Gastroesophageal sphincter (tissue), 4 donors: ENCODE measurements around the gene CTRL. TPM values are rescaled to one million over a fixed set of nuclear protein-coding genes. Genes with fewer than 3 reads are reported as not detected.

Experiments used
- ATAC-seq: fragments of 150-250 bp; one replicate; pipeline ENCODE4 v1.9.1; 2016; ENCODE audit warnings: mild to moderate bottlenecking, moderate library complexity
- H3K27ac ChIP-seq, 4 donors: fragments of 200-600 bp; sonication (generic) in 3 of 4; 1 replicate in 3 of 4; 2 replicates in 1 of 4; pipeline ENCODE4 v1.5.1; 2016 to 2019
- H3K27me3 ChIP-seq: fragments of 200-600 bp; sonication (generic); one replicate; pipeline ENCODE4 v1.5.1; 2019
- H3K36me3 ChIP-seq, 2 donors: fragments of 200-600 bp; sonication (generic); one replicate each; pipeline ENCODE4 v1.5.1; 2019; ENCODE audit warnings: control low read depth in 1 of 2
- H3K4me1 ChIP-seq, 3 donors: fragments of 200-600 bp; sonication (generic); 1 replicate in 2 of 3; 2 replicates in 1 of 3; pipeline ENCODE4 v1.5.1; 2016 to 2019; ENCODE audit warnings: control low read depth in 2 of 3
- H3K4me3 ChIP-seq, 2 donors: fragments of 200-600 bp; sonication (generic); one replicate each; pipeline ENCODE4 v1.5.1; 2019; ENCODE audit warnings: mild to moderate bottlenecking in 1 of 2, moderate library complexity in 1 of 2
- H3K9me3 ChIP-seq, 3 donors: fragments of 200-600 bp; sonication (generic); one replicate each; pipeline ENCODE4 v1.5.1; 2017 to 2019; ENCODE audit warnings: control low read depth in 2 of 3
- EP300 ChIP-seq: sonication (generic); formaldehyde crosslinking; IDR thresholded peaks from one replicate; pipeline ENCODE4 v1.6.1; 2017; ENCODE audit warnings: antibody characterized with exemption, mild to moderate bottlenecking
- POLR2A ChIP-seq, 2 donors: fragments of 450-650 bp; IDR thresholded peaks; one replicate each; pipeline ENCODE4 v1.6.1; 2017; ENCODE audit warnings: antibody characterized with exemption in 2 of 2, mild to moderate bottlenecking in 2 of 2, moderate library complexity in 1 of 2
- POLR2AphosphoS5 ChIP-seq: sonication (generic); formaldehyde crosslinking; IDR thresholded peaks from one replicate; pipeline ENCODE4 v1.6.1; 2017; ENCODE audit warnings: antibody characterized with exemption
- WGBS, 2 donors: methylation state at CpG; one replicate each; pipeline ENCODE4 v1.1.5; 2018; ENCODE audit warnings: low coverage in 1 of 2; 5-methylcytosine and 5-hydroxymethylcytosine counted together
- total RNA-seq, 4 donors: library from RNA; depleted of rRNA; stranded (reverse); fragments of >200 nt; gene quantifications; one replicate each; pipeline ENCODE4 v1.1.0, GENCODE V29; 2016
- TF ChIP-seq, protein P1 (sequence below), 4 experiments: fragments of 200-600 bp in 2 of 4; fragments of 450-650 bp in 2 of 4; sonication (generic) in 1 of 4; IDR thresholded peaks; one replicate each; pipeline ENCODE4 v1.5.1; 2017 to 2019; ENCODE audit warnings: antibody characterized with exemption in 4 of 4, mild to moderate bottlenecking in 2 of 4, moderate library complexity in 2 of 4

Gene CTRL
- total RNA-seq, 4 donors from 2014 or later: 1.2 to 5.0 TPM; not detected in 2

DNA sequence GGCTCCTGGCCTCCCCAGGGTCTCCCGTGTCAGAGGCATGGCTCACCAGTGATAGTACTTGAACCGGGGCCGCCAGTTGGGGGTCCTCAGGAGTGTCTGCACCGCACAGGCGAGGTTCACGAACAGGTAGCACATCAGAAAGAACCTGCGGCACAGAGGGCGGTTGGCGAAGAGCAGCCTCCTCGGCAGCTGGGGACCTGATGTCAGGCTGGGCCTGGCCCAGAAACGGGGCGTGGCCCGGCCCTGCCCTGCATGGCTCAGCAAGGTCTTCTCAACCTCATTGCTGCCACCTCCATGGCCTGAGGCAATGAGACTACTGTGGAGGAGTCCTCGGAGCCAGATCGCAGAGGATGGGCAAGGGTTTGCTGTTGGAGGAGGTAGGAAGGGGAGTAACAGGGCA lies 16.4 kb upstream of the CTRL start:
- H3K9me3 ChIP-seq: no peaks in the 10 kb centered on the region
- TF ChIP-seq EP300 (no peak), POLR2AphosphoS5 (no peak), POLR2A (IDR thresholded peaks at IDR 0.05) (no peak)
- TF ChIP-seq, protein P1, sequence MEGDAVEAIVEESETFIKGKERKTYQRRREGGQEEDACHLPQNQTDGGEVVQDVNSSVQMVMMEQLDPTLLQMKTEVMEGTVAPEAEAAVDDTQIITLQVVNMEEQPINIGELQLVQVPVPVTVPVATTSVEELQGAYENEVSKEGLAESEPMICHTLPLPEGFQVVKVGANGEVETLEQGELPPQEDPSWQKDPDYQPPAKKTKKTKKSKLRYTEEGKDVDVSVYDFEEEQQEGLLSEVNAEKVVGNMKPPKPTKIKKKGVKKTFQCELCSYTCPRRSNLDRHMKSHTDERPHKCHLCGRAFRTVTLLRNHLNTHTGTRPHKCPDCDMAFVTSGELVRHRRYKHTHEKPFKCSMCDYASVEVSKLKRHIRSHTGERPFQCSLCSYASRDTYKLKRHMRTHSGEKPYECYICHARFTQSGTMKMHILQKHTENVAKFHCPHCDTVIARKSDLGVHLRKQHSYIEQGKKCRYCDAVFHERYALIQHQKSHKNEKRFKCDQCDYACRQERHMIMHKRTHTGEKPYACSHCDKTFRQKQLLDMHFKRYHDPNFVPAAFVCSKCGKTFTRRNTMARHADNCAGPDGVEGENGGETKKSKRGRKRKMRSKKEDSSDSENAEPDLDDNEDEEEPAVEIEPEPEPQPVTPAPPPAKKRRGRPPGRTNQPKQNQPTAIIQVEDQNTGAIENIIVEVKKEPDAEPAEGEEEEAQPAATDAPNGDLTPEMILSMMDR (IDR thresholded peaks at IDR 0.05): no peak
- peak overlapping the region in 2 of 4 donors; percentile 79 to 84 for H3K27ac ChIP-seq
- H3K4me1 ChIP-seq: peaks cover 0 to 61% (median 31%) of the 10 kb centered on the region in 3 donors
- no peaks in the 10 kb centered on the region for H3K27me3 ChIP-seq
- no peak for ATAC-seq
- H3K4me3 ChIP-seq: no peak overlapping the region
- 85% methylated on average over 4 of the region's 15 CpGs; no CpG with 5 or more reads in 1 of the 2 donors for WGBS, 2 donors
- peaks cover 0 to 95% of the 10 kb centered on the region in 2 donors for H3K36me3 ChIP-seq

DNA sequence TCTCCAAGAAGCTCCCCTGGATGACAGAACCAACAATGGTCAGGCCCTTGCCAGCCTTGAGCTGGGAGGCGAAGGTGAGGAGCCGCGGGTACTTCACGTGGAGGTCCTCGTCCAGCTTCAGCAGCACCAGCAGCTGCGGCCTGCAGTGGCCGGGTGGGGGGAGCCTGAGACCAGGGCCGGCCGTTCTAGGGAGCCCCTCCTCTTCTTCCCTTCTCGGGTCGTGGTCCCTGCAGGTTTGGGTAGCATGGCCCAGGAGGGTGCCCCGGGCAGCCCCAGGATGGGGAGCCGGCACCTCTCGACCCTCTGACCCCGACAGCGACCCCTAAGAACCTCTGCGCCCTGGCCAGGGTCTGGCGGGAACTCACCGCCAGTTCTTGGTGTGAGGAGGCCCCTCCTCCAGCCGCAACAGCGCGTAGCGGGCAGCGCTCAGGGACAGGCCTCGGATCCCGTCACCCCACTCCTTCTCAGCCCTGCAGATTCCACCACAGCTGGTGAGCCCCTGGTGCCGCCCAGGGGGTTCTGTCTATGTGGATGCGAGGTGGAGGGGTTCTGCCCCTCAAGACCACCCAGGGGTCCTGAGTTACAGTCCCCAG lies 15.4 kb upstream of the CTRL start:
- no peak overlapping the region for H3K4me3 ChIP-seq
- no peak for ATAC-seq
- no peaks in the 10 kb centered on the region for H3K9me3 ChIP-seq
- WGBS, 2 donors: 65% methylated on average over 4 of the region's 28 CpGs; no CpG with 5 or more reads in 1 of the 2 donors
- H3K27ac ChIP-seq: peak overlapping the region in 3 of 4 donors; percentile 43 to 84 (median 79)
- H3K36me3 ChIP-seq: peaks cover 0 to 95% of the 10 kb centered on the region in 2 donors
- TF ChIP-seq POLR2AphosphoS5: no peak
- no peak for TF ChIP-seq POLR2A (IDR thresholded peaks at IDR 0.05)
- no peak for TF ChIP-seq EP300
- TF ChIP-seq, protein P1 (IDR thresholded peaks at IDR 0.05): no peak
- peaks cover 0 to 61% (median 29%) of the 10 kb centered on the region in 3 donors for H3K4me1 ChIP-seq
- H3K27me3 ChIP-seq: no peaks in the 10 kb centered on the region

DNA sequence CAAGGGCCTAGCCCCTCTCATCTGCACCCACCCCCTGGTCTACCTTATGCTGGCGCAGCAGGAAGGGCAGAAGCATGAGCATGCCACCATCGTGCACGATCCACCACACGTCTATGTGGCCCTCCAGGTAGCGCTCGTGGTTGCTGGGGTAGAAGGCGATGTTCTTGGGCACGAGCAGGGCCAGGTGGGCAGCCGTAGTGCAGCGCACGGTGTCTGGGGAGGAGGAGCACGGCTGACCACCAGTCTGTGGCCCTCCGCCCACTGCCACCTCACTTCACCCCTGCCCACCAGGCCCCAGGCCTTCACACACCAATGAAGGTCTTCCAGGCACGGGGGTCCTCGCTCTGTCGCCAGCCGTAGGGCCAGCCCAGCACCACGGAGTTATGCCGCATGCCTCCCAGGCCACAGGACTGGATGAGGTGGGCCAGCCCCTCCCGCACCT lies 14.5 kb upstream of the CTRL start:
- peak overlapping the region in 3 of 4 donors; percentile 79 to 84 (median 84) for H3K27ac ChIP-seq
- peaks cover 0 to 95% of the 10 kb centered on the region in 2 donors for H3K36me3 ChIP-seq
- H3K4me3 ChIP-seq: no peak overlapping the region
- no peak for TF ChIP-seq POLR2AphosphoS5
- TF ChIP-seq EP300: no peak
- no peak for TF ChIP-seq POLR2A (IDR thresholded peaks at IDR 0.05)
- TF ChIP-seq, protein P1 (IDR thresholded peaks at IDR 0.05): no peak
- no peaks in the 10 kb centered on the region for H3K27me3 ChIP-seq
- no peak for ATAC-seq
- peaks cover 0 to 56% (median 20%) of the 10 kb centered on the region in 3 donors for H3K4me1 ChIP-seq
- no peaks in the 10 kb centered on the region for H3K9me3 ChIP-seq
- WGBS, 2 donors: 80% methylated on average over 1 of the region's 20 CpGs; no CpG with 5 or more reads in 1 of the 2 donors

DNA sequence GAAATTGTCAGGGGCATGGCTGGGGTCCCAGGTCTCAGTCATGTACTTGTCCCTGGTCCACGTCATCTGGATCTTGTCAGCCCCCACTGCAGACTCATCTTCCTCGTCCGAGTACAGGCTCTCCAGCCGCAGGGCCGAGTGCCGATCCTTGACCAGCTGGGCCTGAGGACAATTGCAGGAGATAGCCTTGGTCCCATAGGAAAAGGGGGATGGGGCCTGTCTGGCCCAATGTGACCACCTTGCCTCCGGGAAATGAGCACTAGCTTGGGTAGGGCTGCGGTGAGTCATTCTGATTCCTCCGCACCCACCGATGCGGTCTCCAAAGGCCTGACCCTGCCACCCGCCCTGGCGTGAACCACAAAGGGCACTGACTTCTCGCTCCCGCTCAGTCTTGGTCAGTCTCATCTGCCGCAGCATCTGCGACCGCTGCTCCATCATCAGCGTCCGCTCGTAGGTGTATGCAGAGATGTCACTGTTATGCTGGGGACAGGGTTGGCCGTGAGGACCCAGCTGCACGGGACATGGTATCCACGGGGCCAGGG lies 13.8 kb upstream of the CTRL start:
- Histone ChIP-seq H3K27ac (peak overlapping the region in 3 of 4 donors; percentile 79 to 84 (median 84)), H3K4me3 (no peak overlapping the region), H3K4me1 (peaks cover 0 to 51% (median 20%) of the 10 kb centered on the region in 3 donors), H3K9me3 (no peaks in the 10 kb centered on the region), H3K36me3 (peaks cover 0 to 94% of the 10 kb centered on the region in 2 donors), H3K27me3 (no peaks in the 10 kb centered on the region)
- WGBS, 2 donors: 56 to 80% methylated on average over 4 to 11 of the region's 24 CpGs
- no peak for TF ChIP-seq EP300
- TF ChIP-seq, protein P1 (IDR thresholded peaks at IDR 0.05): no peak
- TF ChIP-seq POLR2A (IDR thresholded peaks at IDR 0.05): no peak
- TF ChIP-seq POLR2AphosphoS5: peak; percentile 17
- no peak for ATAC-seq
